ENCODE results near the gene KLHL29.

KLHL29 gene

DNA sequence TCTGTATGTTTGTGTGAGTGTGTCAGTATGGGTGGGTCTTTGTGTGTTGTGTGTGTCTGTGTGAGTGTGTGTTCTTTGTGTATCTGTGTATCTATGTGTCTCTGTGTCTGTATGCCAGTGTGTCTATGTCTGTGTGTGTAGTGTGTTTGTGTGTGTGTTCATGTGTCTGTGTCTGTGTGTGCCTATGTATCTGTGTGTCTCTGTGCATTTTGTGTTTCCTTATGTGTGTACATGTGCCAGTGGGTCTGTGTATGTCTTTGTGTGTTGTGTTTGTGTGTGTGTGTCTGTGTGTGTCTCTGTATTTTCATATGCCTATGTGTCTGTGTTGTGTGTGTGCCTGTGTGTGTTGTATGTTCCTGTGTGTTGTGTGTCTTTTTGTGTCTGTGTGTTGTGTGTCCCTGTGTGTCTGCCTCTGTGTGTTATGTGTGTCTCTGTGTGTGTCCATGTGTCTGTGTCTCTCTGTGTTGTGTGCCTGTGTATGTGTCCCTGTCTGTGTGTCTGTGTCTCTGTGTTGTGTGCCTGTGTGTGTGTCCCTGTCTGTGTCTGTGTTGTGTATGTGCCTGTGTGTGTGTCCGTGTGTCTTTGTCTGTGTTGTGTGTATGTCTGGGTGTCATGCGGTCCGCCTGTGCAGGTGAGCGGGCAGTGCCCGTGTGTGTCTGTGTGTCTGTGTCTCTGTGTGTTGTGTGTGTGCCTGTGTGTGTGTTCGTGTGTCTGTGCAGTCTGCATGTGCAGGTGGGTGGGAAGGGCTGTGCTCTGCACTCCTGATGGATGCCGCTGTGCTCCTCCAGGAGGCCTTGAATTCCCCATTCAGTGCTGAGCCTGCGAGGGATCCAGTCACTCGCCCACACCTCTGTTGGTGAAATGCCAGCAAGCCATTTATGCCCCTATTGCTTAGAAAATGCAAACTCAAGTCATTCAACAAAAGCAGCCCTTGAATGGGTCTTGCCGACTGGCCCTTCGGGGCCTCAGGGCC is 37.4 kb downstream of the KLHL29 start:
- no peak for DNase-seq (ENCODE audit: low read depth)

DNA sequence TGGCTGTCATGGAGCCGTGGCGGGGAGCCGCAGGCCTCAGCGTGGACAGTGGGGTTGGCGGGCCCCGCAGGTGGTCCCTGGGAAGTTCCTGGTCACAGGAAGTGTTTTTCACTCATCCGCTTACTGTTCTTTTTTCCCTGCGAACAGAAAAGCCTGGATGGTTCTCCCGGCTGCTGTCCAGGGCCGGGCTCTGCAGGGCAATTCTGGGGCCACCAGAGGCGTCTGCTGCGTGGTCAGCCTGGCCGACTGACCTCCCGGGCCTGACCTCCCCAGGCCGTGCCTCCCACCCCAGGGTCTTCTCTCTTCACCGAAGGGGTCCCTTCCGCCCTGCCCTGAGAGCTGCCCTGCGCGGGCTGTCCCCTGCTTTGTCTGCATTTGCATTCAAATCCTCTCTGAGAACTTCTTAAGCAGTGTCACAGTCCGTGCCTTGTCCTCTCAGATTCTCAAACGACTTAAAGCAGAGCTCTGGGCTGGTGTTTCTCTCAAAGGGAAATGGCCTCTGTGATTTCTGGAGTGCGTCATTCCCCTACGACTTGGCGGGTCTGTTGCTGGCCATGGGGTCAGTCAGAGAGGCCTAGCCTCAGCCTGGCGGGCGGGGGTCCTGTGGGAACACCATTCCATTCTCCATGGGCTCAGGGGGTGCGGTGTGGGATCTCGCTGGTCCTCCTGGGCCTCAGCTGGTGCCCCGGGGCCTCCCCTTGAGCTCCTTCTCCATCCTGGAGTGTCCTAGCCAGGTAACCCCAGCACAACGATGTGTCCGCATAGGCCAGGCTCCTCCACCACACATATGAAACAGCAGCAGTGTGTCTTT is 38.3 kb downstream of the KLHL29 start:
- DNase-seq (ENCODE audit: low read depth), result no peak

DNA sequence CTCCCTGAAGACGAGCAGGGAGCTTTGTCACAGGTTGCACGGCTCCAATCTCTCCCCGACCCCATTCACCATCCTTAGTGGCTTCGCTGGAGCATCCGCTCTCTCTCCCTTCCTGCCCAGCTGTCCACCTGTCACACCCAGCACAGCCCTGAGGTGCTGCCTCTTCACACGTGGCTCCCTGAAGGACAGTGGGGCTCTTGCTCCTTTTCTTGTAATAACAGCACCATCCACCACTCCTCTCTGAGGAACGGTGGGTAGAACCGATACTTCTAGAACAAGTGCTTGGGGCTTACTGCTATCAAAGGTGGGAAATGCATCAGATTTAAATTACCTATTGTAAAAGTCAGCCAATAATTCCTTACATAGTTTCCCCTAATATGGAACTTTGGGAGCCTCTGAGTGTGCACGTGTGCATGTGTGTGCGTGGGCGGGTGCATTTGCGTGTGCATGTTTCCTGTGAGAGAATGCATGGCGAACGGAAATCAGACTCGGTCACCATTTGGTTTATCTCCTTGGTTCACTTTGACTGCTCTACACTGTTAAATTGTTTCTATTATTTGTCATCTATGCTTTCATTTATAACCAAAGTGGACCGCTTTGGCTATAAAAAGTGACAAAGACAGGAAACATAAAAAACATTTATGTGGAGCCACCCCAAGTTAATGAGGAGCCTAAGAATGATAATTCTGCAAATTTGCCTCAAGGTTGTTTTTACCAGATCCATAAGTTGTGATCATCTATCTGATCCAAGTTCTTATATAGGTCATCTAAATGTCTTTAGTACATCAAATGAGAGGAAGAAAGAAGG is 39.1 kb downstream of the KLHL29 start:
- DNase-seq (ENCODE audit: low read depth), result no peak

DNA sequence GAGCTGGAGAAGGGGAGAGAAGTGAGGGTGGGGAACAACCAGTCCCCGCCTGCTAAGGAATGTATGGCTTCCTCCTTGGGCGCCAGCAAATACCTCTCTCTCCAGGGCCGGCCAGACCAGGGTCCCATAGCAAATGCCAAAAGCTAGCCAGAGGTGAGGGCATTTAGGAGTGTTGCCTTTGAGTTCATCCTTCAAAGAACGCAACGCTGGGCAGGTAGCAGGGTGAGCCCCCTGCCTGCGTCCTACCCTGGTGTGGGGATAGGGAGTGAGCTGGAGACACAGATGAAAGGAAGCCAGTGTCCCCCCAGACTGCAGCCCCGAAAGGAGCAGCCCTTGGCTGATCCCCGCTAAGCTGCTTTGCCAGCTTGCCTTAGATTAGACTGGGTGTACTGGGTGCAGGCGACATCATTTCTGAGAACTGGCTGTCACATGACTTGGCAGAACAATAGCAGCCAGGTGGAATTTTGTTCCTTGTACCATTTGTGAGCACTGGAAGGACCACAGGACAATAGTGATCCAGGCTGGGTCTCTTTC is 40.4 kb downstream of the KLHL29 start:
- DNase-seq (ENCODE audit: low read depth), result no peak

DNA sequence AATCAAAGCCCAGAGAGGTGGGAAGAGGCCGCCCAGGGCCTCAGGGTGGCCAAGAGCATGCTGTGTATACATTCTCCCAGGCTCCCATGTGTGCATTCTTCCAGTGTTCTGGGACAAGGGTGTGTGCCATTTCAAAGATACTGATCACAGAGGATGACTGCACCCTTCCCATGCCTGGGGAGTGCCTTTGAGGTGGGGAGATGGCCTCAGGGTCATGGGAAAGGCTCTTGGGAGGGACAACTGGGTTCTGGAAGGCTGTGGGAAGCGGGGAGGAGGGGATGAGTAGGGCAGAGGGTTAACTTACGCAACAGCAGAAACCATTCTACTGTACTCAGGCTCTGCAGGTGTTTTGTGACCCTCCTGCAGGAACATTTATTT is 40.9 kb downstream of the KLHL29 start:
- DNase-seq (ENCODE audit: low read depth), result no peak

DNA sequence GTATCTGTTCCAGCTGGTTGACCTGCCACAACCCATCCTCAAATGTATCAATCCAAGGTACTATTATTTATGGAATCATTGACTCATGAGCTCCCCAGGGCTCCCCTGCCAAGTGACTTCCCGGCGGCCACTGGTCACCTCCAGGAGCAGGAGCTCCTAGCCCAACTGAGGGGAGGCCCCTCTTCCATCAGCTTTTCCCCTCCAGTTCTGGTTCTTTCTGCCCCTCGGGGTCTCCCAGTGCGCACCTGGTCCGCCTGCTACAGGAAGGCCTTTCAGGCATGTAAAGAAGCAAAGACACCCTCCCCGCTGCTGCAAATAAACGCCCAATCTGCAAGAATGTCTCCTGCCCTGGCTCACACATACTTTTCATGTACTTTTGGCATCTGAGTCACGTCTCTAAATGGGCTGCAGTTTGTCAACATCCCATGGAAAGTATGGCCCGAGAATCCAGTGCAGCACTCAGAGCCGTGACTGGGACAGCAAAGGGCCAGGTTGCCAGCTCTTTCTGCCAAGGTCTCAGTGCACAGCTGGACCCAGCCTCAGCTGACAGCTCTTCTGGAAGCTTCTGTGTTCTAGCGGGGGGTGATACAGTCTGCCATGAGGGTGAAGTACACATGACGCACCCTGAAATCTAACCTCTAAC is 41.4 kb downstream of the KLHL29 start:
- DNase-seq (ENCODE audit: low read depth), result no peak

DNA sequence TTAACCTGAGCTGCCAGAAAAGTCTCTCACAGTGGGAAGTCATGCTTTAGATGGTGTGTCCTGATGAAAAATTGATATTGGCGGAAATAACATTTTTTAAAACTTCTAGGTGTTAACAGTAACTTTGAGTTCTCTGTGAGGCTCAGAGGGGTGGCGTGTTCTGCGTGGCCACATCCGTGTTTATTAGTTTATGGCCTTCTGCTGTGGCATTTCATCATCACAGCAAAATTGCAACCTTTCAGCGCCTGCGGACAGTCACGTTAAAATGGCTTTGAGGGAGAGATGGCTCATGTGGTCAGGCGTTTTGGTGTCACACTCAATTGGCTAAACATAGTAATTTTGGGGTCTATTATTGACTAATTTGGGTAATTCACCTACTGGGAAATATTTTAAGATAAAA is 42.4 kb downstream of the KLHL29 start:
- no peak for DNase-seq (ENCODE audit: low read depth)

DNA sequence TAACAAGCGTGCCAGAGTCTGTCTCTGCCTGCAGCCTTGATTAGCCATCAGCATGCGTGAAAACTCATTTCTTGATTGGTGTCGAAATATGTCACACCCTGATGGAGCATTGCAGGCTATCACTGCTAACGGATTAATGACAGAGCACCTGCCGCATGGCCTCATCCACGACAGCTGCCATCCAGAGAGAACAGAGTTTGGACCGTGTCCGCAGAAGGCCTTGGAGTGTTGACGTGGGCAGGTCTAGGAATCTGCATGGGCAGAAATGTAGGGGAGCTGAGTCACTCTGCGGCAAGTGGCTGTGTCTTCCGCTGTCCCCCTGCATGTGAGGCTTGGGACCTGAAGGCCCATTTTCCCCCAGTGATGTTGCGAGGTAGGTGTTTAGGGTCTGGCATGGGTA is 43.0 kb downstream of the KLHL29 start:
- DNase-seq (ENCODE audit: low read depth), result no peak

DNA sequence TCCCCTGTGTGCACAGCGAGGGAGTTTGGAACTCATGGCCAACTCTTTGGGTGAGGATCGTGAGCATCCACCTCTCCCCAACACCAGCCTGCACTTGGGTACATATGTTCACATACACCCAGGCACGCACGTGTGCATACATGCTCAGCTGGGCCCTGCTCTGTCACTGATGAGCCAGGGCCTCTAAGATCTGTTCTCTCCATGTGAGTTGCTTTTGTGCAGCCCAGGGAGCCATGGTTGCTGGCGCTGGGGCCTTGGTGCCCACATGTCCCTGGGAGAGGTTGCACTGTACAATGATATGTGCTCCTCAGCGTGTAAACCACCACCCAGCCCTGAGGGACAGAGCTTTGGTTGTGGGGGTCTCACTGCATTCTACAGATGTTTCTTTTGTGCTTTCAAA is 44.1 kb downstream of the KLHL29 start:
- no peak for DNase-seq (ENCODE audit: low read depth)

DNA sequence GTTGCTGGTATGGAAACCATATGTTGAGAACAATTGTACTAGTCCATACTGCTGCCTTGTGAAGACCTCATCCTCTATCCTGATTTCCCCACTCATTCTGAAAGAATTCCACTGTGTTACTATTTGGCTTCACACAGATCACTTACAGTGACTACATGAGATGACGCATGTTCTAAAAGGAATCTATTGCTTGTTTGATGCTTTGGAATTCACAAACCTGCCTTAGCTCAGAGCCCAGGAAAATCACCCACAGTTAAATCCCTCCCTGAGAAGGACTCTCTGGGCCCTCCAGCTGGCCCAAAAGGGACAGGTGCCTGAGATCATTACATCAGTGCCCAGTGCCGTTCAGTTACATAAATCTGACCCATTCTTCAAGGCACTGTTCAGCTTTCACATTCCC is 45.3 kb downstream of the KLHL29 start:
- DNase-seq (ENCODE audit: low read depth), result no peak

DNA sequence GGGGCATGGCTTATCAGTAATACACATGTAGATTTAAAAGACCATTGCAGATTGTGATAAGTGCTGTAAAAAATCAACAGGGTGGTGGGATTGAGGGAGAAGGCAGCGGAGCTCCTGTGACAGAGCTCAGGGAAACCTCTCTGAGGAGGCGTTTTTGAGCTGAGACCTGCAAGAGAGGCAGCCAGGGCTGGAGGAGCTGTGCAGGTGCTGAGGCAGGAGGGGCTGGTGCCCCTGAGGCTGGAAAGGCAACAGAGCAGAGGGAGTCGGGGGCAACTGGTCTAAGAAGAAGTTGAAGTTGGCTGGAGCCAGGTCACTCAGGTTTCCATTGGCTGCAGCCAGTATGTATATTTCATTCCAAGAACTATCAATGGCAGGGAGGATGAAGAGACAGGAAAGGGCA is 47.6 kb downstream of the KLHL29 start:
- DNase-seq (ENCODE audit: low read depth), result no peak

DNA sequence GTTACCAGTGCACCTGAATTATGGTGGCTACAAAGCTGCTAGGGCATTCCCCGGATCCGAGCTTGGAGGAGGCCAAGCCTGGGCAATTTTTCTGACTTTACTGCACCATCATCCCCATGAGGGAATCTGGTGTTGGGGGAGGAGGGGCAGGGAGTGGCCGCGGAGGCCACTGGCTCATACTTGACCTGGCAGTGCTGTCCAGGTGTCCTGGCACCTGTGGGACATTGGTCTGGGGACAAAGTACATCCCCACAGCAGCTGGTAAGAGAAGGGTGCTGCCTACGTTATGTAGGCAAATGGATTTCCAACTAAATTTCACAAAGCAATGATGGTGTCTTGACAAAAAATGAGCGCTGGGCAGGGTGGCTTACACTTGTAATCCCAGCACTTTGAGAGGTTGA is 48.3 kb downstream of the KLHL29 start:
- DNase-seq (ENCODE audit: low read depth), result no peak

DNA sequence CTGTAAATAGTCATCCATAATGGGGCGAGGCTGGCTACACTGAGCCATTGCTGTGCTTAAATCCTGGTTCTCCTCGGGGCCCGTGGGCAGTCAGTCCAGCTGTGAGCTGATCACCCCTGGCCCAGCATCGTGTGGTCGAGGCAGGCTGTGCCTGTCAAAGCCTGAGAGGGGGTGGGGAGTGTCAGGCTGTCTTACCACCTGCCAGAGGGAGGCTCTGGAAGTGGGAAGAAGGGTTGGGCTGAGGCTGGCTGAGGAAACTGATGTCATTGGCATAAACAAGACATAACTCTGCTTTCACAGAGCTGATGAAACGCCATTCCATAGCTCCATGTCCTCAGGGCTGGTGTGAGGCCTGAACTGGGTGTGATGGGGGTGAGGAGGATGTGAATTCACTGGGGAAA is 49.7 kb downstream of the KLHL29 start:
- DNase-seq (ENCODE audit: low read depth), result no peak

DNA sequence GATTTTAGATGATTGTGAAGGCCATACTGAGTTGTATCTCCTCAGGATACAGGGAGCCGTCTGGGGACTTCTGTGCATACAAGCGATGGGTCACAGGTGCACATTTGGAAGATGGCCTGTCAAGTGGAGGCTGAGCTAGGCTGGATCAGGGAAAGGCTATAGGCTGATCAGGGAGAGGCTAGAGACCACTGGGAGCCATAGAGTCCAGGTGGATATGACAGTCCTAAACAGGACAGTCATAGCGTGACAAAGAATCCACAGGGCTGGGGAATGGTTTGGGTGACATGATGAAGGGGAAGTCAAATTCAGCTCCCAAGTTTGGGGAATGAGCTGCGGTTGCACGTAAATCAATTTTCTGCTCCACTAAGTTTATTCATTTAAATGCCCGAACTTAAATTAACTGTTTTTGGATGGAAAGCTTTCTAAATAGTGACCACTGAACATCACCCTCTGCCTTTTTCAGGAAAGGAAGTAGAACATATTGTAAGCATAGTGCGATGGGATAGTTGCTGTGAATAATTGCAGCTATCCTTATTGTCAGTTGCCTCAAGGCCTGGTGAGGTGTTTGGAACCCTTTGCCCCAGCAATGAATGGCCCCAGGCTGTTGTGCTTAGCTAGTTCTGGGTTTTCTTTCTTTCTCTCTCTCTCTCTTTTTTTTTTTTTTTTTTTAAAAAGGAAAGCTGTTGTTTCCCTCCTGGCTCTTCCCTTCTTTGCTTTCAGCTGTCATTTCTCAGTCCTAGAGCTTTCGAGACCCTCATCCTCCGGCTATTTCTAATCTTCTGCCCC is 50.5 kb downstream of the KLHL29 start:
- DNase-seq (ENCODE audit: low read depth), result no peak

DNA sequence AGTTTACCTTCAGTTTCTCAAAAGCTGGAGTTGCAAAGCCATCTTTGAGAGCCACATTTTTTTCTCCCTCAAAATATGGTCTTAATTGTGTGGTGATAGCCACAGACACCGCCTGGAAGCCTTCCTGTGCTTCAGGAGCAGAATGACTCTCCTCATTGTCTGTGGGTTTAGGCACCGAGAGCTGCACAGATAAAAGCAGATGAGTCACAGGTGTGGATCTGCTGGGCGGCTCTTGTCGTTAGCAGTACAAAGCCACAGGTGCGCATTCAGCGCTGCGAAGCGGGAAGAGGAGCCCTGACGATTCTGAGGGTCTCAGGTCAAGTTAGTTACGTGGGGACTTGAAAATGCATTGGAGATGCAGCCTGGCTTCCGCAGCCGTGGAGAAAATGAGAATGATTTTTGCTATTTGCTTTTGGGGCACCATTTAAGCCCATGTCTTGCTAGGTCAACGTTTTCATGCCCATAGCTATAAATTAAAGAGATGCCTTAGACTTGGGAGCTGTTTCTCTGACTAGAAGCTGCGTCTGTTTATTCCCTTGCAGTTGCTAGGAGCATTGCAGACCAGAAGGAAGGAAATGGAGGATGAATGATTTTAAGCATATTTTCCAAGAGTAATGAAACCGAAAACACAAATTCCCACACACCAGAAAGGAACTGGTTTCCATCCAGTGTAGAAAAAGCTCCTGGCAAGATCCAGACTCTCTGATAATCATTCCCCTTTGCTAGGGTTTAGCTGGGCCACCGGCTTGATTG is 51.5 kb downstream of the KLHL29 start:
- no peak for DNase-seq (ENCODE audit: low read depth)

DNA sequence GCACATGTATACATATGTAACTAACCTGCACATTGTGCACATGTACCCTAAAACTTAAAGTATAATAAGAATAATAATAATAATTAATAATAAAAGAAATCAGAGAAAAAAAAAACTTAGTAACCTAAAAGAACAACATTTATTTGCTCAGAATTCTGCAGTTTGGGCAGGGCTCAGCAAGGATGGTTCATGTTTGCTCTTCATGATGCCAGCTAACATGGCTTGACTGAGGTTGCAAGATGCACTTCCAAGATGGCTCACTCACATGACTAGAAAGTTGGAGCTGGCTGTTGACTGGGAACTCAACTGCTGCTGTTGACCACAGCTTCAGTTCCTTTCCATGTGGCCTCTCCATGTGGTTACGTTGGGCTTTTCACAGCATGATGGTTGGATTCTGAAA is 56.4 kb downstream of the KLHL29 start:
- DNase-seq (ENCODE audit: low read depth), result no peak

DNA sequence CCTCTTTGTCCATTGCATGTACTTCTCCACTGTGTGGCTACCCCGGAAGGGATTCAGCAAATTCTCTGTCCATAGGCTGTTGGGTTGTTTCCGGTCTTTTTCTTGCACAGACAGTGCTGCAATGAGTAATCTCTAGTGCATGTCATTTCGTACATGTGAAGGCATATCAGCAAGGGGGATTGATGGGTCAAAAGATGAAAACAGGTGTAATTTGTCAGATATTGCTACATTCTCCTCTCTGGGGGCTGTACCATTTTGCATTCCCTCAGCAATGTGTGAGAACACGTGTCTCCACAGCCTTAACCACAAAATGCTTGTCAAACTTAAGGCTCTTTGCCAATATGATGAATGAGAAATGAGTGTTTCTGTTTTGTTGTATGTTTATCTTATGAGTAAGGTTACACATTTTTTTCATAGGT is 60.5 kb downstream of the KLHL29 start:
- DNase-seq (ENCODE audit: low read depth), result no peak

DNA sequence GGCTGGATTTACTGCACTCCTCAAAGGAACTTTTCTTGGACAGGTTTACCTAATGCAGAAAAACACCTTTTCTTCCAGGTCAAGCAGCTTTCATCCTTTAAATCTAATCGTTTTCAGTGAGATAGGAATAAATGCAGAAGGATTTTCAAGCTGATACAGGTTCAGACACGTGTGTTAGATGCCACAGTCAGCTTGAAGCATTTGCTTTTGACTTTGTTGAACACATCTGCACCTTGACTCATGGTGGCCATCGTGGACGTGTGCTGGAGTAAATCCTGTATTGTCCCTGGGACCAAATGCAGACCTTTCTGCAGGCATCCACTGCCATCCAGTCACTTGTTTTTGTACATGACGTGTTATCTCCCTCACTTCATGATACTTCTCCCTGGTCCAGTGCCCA is 61.9 kb downstream of the KLHL29 start:
- DNase-seq (ENCODE audit: low read depth), result no peak

DNA sequence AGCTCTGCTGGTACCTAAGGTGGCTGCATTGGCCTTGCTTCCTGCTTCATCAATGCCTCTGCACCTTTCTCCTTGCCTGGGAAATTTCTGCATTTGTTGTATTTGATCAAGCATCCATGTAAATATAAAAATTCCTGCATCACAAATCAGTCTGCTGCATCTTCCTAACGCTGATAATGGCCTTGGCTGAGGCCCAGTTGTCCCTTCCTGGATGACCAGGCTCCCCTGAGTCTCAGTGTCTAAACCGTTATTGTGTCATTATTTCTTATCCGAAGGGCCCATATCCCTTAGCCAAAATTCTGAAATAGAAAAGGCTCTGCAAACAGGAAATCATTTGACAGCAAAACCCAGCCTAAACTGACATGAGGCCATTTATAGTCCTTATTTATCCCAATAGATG is 62.4 kb downstream of the KLHL29 start:
- DNase-seq (ENCODE audit: low read depth), result no peak

DNA sequence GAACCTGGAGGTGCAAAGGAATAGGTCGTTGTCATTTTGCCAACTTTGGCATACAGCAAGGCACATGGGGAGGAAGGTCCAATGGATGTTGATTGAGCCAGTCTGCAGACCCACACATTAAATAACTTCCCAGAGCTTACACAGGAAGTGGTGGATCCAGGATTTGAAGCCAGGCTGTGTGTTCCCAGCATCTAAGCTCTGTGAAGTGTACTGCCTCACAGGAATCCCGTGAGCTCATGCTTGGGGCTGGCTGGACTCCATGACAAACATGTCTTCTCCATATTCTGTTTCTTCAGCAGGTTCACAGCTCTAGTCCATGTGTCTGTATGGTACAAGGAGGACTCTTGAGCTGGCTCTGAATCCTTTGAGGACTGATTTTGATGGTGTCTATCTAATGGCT is 63.9 kb downstream of the KLHL29 start:
- no peak for DNase-seq (ENCODE audit: low read depth)

Measured in stimulated activated CD8-positive, alpha-beta memory T cell treated with anti-CD3 and anti-CD28 coated beads, Interleukin-12 subunit alpha, Interleukin-12 subunit beta, amount 100 ng/mL, for 4 hours (primary cell).